GM21619 (cell line): ENCODE measurements around the gene UBAC2.

Source experiments
- ATAC-seq: cut with Tn5 transposase; IDR thresholded peaks from one replicate; pipeline ENCODE4 v1.9.1; 2021; ENCODE audit not compliant: unreplicated experiment

UBAC2 gene

DNA sequence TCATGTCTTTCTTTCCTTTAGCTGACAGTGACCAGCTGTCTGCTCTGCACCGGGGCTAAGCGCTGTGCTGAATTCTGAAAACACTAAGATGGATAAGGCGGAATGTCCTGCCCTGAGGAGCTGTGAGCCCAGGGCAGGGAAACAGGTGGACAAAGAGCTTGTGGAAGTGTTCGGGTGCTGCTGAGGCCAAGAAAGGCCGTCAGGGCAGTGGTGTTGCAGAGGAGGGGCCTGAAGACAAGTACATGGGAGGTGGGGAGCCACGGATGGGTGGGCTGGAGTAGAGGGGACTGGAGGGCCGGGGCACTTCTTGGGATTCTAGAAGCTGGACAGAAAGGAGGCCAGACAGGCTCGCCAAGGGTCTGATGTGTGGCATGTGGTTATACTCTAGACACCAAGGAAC lies 172.8 kb downstream of the UBAC2 start:
- no peak for ATAC-seq

DNA sequence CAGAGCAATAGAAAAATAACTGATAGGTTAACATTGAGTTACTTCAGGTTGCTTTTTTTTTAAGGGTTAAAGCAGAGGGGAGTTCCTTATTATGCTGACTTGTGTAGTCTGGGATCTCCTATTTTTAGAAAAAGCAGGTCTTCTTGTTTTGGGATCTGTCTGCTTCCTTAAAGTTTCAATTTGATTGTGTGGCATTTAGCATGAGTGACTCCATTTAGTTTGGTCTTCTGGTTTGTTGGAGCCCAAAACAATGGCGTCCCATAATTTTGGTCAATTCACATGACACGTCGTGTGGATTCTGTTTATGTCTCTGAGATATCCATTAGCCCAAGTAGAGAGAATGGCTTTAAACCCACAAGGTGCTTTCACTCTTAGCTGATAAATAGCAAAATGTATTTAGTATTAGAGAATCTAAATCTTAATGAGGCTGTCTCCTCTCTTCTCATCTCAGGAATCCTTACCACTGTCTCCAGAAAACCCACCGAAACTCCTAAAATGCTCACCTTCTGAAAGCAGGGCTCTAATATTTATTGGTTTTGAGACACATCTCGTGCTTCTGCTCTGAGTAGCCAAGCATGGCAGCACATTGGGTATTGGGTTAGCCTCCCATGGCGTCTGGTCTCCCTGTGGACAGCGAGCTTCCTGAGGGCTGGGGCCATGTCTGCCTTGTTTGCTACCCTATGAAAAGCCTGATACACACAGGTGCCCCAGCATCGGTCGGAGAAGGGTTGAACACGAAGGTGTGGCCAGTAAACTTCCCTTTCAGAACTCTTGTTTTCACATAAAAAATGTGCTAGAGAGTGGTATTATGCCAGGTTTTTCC lies 173.7 kb downstream of the UBAC2 start:
- peak; percentile 38 for ATAC-seq

DNA sequence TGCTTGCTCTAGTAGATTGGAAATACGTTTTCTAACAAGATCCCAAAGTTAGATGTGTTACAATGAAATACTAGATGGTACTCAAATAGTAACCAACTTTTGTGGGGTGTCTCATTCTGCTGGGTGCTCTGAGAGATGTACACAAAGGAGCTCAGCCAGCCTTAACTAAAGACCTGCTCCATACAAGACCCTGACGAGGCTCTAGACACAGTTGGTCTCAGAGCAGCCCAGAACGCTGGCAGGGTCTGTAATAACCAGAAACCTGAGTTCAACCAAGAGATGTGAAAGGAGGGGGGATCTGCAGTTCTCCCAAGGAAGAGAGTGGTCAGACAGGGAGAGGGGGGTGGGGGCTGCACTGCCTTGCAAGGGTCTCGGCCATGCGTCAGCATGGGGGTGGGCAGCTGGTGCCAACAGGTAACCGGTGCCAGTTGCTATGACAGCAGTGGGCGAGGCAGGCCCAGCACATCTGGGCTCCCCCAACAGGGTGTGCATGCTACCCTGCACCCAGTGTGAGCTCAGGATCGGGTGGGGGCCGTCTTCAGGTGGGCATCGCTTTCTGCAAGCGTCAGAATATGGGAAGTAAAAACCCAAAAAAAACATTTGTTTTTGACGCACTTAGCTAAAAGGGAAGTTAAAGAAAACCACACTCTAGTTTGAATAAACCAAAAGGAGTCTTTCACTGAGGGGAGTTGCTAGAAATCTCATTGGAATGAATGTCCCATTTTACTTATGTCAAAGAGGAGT lies 174.5 kb downstream of the UBAC2 start:
- ATAC-seq, result peak; percentile 39

DNA sequence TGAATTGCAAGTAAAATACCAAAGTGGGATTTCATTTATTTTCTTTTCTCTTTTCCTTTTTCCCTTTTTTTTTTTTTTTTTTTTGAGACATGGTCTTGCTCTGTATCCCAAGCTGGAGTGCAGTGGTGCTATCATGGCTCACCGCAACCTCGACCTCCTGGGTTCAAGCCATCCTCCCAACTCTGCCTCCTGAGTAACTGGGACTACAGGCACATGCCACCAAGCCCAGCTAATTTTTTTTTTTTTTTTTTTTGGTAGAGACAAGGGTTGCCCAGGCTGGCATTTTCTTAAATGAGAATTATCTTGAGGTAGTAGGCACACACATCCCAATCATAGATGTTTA lies 175.1 kb downstream of the UBAC2 start:
- ATAC-seq, result no peak

DNA sequence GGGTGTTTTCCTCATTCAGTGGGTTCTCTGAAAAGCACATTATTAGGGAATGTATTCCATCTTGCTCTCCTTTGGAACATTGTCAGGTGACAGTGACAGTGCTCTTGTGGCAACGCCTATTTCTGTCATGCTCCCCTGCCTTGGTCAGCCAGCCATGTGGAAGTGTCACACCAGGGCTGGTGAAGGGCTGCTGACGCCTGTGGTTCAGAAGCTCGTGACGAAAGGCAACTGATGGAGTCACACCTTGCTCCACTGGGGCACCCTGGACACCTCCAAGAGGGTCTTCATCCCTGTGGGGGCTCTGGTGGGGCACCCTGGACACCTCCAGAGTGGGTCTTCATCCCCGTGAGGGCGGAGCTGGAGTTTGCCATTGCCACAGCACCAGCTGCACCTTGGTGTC lies 175.5 kb downstream of the UBAC2 start:
- peak; percentile 50 for ATAC-seq

DNA sequence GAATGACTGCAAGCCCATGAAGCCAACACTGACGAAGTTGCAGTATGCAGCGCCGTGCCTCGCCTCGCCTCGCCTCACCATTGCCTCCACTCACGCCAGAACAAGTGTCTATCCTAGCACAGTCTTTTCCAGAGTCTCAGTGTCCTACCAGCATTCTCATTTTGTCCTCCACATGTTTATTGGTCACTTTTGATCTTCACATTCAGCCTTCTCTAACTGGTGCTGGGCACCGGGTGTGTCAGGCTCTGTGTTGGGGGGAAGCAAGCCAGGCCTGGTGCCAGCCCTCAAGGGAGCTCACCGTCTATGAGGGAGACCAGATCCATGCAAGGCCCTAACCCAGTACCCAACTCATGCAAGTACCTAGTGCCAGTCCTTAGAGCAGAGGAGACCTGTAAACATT lies 176.3 kb downstream of the UBAC2 start:
- no peak for ATAC-seq

DNA sequence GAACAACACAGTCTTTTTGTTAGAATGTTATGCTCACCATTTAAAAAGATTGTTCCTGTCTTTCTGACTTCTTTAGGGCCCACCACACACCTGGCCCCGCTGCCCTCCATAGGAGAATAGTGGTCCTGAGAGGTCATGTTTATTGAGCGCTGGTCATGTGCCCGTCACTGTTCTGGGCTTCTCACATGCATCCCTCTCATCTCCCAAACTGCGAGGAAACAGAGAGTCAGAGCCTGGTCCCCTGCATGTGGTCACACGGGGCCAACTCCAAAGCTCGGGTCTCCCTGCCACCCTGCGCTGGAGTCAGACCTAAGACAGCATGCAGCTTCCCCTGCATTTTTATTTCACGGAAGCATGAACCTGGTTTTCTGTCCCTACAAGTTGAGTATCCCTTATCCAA lies 177.0 kb downstream of the UBAC2 start:
- ATAC-seq, result no peak

DNA sequence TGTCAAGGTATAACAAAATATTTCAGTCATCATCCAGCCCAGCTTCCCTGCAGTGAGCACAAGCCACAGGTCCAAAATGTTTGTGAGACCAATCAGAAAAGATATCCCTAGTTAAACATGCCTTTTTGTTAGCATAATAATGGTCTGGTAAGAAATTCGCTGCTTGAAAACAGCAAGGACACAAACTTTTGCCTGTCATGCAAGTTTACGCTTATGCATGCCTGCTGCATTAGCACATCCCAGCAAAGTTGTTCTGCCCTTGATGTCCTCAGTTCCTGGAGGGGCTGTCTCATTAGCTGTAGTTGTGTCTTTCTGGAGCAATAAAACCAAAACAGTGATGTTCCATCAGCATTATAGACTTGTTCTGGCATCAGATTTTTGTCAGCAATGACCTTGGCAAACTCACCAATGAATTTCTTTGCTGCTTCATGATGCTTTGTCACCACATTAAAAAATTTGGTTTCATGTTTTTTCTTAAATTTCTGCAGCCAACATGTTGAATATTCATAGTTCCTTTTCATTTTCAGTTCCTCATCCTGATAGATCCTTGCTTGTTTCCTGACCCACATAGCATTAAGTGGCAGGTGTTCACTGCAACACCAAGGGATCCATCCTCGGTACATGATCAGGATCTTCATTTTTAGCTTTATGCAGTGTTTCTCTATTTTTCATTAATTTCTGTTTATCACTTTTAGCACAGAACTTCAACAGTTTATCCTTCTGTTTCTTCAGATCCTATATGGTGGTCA lies 178.5 kb downstream of the UBAC2 start:
- no peak for ATAC-seq

DNA sequence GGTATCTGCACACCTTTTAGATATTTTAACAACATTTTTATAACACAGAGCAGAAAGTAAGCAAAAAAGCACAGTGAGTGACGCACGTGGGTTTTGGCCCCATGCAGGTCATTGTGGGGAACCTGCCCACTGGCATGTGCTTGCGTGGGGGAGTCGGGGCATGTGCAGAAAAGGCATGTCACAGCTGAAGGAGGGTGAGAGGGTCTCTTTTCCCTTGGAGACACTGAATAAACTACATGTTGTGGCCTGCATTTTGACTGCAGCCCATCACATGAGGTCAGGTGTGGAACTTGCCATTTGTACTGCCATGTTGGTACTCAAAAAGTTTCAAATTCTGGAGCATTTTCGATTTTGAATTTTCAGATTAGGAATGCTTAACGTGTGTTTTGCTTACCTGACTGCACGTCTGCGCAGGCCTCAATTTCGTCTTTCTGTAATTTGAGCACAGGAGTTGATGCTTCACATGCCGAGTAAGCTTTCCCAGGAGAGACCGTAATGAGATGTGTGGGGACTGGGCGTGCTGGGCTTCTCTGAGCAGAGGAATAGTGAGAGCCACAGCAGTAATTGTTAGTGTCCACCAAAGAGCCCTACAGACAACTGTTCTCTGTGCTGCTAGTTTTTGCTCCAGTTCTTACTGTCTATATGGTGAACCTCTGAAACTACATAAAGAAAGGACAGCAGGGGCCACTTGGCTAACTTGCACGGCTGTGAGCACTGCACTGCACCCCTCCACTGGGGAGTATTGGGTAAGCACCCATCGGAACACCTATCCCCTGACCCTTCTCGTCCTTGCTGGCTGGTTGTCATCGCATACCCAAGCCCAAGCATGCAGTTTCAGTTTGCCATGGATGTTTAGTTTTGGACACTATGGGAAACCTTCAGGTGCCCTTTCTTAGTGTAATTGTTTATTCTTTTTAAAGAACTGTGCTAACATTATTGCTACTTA lies 179.5 kb downstream of the UBAC2 start:
- ATAC-seq, result no peak

DNA sequence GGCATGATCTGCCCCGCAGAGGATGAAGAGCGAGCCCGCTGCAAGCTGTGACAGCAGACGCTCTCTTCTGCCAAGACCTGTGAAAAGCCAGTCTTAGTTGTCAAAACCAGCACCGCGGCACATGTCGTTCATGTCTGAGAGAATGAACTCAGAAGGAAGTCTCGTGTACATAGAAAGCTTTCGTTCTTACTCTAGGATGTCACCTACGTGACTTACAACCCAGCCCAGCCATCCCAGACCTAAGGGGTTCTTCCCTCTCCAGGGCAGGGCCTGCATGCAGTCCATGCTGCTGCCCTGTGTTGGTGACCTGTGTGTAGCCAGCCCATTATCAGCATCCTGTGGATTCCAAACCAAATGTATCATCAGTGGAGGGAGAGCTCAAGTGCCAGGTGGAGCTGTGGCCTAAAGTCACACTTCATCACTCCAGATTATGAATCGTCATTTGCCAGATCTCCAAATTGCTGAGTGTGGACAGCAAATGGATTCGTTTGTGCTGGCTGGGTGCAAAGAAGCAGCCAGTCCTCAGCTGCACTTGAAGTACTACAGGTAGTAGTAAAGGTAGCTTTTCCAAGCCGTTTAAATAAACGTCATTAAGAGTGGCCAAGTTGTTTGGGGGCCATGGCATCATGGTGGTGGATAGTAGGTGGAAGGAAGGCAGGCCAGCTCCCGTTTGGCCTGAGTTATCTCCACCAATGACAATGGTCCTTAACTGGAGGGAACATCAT lies 180.4 kb downstream of the UBAC2 start:
- peak; percentile 78 for ATAC-seq

DNA sequence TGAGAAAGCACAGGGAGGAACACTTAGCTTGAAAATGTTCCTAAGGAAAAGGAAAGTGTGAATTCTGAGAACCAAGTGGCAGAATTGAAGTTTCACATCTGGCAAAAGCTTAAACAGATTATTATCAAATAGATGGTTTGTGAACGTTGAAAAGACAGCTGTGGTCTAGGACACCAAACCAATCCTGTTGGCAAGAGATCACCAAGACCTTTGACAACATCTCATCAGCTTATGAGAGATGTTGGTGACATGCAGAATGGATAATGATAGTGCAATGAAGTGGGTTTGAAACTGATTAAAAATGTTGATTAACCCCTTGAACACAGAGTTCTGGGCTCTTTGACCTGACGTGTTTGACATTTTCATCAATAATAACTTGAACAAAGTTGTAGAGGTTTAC lies 181.1 kb downstream of the UBAC2 start:
- ATAC-seq, result no peak

DNA sequence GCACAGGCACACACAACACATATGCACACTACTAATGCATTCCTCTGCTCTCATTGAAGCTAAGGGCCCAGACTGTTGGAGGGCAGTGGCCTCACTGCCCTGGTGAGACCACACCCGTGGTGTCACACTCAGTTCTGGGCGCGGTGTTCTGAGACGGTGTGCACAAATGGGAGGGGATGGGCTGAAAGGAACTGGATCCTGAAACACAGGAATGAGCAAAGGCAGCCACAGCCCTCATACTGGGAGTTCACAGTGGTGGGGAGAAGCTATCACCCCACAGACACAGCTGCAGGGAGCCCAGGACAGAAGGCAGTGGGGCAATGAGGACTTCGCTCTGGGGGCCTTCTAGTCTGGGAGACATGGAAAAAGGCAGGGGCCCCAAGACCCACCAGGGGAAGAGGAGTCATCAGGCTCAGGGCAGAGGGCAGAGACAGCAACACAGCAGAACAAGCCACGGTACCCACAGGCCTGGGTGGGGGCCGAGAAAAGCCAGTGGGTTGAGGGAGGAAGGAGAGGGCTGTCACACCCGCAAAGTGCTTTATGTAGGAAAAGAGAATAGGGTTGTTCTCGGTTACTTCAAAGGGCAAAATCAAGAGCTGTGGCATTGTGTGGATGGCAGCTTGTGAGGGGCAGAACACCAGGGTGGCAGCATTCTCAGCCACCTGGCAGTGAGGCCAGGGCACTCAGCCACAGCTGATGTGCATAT lies 181.9 kb downstream of the UBAC2 start:
- no peak for ATAC-seq

DNA sequence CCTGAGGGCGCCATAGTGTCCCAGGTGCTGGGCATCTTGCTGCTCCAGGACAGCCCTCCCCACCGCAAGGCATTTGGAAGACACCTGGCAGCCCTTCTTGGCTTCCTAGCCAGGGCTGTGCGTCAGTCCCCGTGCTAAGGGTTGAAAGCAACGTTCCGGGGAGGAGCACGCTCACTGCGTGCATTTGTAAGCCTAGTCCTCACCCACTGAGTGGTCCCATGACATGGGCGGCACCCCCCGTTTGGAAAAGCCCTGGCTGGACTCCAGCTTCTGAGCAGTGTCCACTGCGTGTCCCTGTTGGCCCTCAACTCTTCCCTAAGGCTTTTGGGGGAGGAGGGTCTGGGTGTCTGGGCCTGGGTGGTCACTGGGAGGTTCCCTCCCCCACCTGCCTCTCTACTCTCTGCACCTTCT lies 182.9 kb downstream of the UBAC2 start:
- no peak for ATAC-seq

DNA sequence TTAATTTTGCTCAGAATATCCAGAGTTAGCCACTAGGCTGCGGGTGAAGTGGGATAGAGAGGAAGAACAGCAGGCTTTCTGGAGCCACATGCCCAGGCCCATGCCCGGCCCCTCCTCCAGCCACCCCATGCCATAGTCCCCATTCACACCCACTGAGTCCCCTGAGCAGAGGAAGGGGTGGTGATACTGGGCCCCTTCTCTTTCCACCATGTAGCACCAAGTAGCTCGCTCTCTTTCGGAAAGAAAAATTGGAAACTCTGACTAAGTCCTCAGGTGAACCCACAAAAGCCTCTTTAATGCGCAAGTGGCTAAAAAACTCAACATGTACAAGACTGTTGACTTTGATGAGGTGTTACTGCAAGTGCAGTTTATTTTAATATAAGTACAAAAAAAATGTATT lies 183.3 kb downstream of the UBAC2 start:
- no peak for ATAC-seq

DNA sequence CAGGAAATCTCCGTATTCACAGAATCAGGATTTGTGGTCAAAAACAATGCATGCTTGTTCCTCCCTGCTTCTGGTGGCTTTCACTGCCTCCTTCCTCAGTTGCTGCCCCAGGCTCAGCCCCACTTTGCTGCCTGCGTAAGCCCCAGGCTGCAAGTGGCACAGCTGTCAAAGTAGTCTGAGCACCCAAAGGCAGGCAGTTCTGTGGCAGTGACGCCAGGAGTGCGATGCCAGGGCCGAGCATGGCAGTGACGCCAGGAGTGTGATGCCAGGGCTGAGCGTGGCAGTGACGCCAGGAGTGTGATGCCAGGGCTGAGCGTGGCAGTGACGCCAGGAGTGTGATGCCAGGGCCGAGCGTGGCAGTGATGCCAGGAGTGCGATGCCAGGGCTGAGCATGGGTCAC lies 183.8 kb downstream of the UBAC2 start:
- ATAC-seq, result no peak

DNA sequence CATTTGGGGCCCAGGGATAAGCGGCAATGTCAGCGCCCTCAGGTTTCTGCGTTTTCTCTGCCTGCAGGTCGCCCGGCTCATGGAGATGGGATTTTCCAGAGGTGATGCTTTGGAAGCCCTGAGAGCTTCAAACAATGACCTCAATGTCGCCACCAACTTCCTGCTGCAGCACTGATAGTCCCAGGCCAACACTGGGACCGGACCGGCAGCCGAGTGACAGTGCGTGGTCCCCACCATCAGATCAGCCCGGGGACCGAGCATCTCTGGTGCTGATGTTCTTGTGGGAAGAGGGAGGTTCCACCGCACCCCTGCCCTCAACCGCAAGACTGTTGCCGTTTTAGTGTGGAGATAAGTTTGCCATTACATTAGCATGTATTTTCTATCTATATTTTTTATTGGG lies 184.5 kb downstream of the UBAC2 start:
- ATAC-seq, result no peak

DNA sequence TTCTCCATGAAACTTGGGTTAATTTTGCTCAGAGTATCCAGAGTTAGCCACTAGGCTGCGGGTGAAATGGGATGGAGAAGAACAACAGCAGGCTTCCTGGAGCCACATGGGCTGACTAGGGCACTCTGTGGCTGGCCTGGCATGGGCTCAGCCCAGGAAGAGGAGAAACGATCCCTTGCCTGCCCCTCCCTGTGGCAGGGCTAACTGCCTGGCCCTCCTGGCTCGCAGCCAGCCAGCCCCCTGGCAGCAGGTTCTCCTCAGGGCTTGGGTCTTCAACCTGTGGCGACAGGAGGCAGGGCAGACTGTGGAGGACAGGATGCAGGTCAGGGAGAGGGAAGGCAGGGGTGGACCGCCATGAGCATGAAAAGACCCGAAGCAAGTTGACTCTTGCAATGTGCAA lies 185.3 kb downstream of the UBAC2 start:
- no peak for ATAC-seq

DNA sequence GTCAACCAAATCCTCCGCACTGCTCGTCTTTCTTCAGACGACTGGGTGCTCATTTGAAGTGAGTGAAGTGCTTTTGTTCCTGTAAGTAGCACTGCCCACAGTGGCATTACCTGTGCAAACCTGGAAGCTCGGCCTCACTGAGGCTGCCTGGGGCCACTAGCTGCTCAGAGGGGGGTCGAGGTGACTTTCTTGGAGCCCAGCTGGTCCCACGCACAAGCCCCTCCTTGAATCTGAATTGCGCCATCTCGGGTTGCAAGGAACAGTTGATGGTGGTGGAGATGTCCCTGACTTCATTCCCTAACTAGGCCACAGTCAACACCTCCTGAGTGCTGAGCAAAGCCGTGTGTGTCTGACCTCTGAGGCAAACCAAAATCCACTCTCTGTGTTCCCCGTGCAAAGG lies 185.8 kb downstream of the UBAC2 start:
- no peak for ATAC-seq

DNA sequence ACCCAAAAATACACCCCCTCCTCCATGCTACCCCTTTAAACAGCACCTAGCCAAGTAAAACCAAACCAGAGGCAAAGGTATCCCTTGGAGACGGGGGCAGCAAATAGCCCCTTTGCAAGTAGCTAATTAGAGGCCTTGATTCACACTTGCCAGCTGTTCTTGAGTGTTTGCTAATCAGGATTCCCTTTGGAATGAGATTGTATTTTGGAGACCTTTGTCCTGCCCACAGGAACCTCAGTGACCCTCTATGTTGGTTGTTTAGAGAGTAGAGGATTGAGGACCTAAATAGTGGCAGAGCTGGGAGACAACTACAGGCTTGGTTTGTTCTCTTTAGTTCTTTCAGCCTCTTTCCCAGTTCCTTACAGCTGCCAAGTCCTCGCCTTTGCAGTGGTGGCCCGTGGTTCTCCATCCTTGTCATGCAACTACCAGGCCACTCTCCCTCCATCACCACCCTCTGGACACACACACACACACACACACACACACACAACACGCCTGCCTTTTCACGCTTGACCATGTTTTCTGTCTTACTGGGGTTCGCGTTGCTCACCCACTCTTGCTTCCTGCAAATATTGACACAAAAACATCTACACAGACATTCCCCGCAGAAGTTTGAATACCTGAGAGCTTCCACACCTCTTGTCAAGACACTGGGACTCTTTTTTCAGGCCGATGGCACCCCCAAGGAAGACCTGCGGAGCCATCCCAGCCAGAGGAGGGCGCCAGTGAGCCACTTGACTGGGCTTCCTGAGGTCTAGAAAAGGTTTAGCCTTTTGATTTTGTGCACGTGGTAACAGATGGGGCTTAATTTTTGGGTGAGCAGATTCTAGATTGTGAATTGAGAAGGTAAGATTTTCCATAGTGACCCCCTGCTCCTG lies 186.5 kb downstream of the UBAC2 start:
- ATAC-seq, result no peak
